Measurements from ENCODE around the gene RBM20.
A peak's percentile ranks its signal among the peaks of the same experiment; 100 is the strongest.
"Not testable (repeated sequence)": the region's sequence is repeated elsewhere in the genome, so short reads cannot be mapped to it uniquely, and the experiment has no call there.

RBM20 gene

DNA sequence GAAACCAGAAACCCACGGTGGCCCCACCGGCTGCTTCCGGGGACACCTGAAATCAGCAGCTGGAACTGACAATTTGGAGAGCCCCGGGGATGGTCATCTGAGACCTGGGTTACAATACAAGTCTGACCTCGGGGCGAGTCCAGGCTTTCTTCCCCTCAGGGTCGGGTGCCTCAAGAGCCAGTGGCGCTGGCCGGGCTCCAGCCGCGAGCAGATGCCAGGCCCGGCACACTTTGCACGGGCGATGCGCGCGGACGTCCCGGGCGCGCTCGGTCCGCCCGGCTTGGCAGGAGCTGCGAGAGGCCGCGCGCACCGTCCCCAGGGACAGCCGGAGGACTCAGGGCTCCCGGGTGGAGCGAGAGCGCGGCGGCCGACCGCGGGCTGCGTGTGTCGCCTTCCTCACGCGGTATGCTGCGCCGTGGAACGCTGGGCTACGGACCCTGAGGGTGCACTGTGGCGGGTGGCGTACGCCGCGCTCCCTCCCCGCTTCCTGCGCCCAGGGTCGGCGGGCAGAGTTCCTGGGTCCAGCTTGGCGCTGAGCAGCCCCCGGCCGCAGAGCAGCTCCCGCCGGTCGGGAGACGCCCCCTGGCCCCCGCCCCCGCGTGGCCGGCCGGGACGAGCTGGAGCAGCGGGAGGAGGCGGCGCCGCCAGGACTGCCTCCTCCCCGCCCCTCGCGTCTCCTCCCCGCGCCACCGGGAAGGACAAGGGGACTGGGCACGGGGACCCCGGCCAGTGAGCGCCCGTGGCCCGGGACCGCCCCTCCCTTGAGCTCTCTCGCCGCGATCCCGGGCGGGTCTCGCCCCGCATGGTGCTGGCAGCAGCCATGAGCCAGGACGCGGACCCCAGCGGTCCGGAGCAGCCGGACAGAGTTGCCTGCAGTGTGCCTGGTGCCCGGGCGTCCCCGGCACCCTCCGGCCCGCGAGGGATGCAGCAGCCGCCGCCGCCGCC, at the start of gene RBM20:
Gene RBM20 (plus strand): TSS at position 684 of the 945 bp plus-strand sequence. CDS start 119 bp downstream, at position 803.
- Histone ChIP-seq H3K36me3 (ENCODE audit: insufficient read depth, insufficient read length, low read length) (no peaks in the 10 kb centered on the region), H3K9ac (ENCODE audit: insufficient read length, low read depth) (peak within 1 kb of the TSS; percentile 76), H3K4me1 (ENCODE audit: insufficient read depth, insufficient read length) (no peaks in the 10 kb centered on the region), H3K4me3 (ENCODE audit: insufficient read length, low read depth) (peak within 1 kb of the TSS; percentile 66), H3K27me3 (ENCODE audit: insufficient read depth, insufficient read length) (peaks cover 50% of the 10 kb centered on the region), H3K9me3 (ENCODE audit: insufficient read depth, low read length) (no peaks in the 10 kb centered on the region)
- TF ChIP-seq YY1 (IDR thresholded peaks at IDR 0.05; ENCODE audit: insufficient read depth, insufficient read length) (no peak), SUZ12 (IDR thresholded peaks at IDR 0.05; ENCODE audit: extremely low read depth, insufficient read depth, insufficient read length) (no peak), ZNF274 (IDR thresholded peaks at IDR 0.05; ENCODE audit: low read depth, low read length) (no peak)
- no peak for DNase-seq (ENCODE audit: low read depth, low spot score)

DNA sequence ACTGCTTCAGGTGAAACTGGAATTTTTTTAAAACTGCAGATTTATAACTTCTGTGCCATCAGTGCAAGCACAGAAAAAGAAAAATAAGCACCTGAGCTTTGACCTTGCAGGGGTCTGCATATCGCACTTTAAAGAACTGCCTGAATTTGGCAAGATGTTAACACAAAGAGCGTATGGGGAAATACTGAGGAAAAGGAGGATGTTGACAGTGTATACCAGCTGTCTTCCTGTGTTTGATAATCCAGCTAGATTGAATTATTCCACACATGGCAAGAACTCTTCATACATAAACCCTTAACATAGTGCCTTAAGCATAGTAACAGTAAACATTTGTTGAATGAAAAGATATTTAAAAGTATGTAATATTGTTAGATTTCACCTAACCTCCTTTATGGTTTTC, 46.7 kb upstream of the RBM20 start:
- TF ChIP-seq YY1 (IDR thresholded peaks at IDR 0.05; ENCODE audit: insufficient read depth, insufficient read length) (no peak), SUZ12 (IDR thresholded peaks at IDR 0.05; ENCODE audit: extremely low read depth, insufficient read depth, insufficient read length) (no peak), ZNF274 (IDR thresholded peaks at IDR 0.05; ENCODE audit: low read depth, low read length) (no peak)

DNA sequence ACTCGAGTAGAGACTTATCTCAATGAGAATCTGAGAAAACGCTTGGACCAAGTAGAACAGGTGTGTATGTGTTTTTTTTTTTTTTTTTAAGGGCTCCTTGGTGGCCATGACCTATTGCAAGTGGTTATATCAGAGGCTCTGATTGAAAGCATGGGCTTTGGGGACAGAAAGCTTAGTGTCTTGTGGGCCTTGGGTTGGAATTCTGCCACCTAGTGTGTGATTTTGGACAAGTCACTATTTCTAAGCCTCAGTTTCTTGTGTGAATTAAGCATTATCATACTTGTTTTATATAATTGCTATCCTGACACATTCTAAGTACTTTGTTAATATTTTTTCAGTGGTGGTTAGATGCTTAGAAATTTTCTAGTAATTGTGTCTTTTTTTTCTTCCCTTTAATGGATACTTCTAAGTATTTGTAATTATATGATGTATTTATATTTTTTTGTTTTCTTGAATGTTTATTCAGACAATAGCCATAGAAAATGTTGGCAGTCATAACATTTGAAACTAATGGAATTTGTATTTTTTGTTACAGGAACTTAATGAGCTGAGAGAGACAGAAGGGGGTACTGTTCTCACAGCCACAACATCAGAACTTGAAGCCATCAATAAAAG, 43.5 kb upstream of the RBM20 start:
- Histone ChIP-seq H3K4me3 (ENCODE audit: insufficient read length, low read depth) (no peak overlapping the region), H3K36me3 (ENCODE audit: insufficient read depth, insufficient read length, low read length) (peaks cover 73% of the 10 kb centered on the region), H3K27me3 (ENCODE audit: insufficient read depth, insufficient read length) (no peaks in the 10 kb centered on the region), H3K9me3 (ENCODE audit: insufficient read depth, low read length) (no peaks in the 10 kb centered on the region), H3K4me1 (ENCODE audit: insufficient read depth, insufficient read length) (no peaks in the 10 kb centered on the region), H3K9ac (ENCODE audit: insufficient read length, low read depth) (no peak overlapping the region)
- no peak for TF ChIP-seq YY1 (IDR thresholded peaks at IDR 0.05; ENCODE audit: insufficient read depth, insufficient read length)
- no peak for TF ChIP-seq SUZ12 (IDR thresholded peaks at IDR 0.05; ENCODE audit: extremely low read depth, insufficient read depth, insufficient read length)
- no peak for TF ChIP-seq ZNF274 (IDR thresholded peaks at IDR 0.05; ENCODE audit: low read depth, low read length)
- DNase-seq (ENCODE audit: low read depth, low spot score) = peak; percentile 51

More for the DNA sequence above, 46.7 kb upstream of the RBM20 start:
- Histone ChIP-seq H3K9ac (ENCODE audit: insufficient read length, low read depth) (no peak overlapping the region), H3K36me3 (ENCODE audit: insufficient read depth, insufficient read length, low read length) (peaks cover 60% of the 10 kb centered on the region), H3K4me3 (ENCODE audit: insufficient read length, low read depth) (no peak overlapping the region), H3K4me1 (ENCODE audit: insufficient read depth, insufficient read length) (no peaks in the 10 kb centered on the region), H3K27me3 (ENCODE audit: insufficient read depth, insufficient read length) (no peaks in the 10 kb centered on the region), H3K9me3 (ENCODE audit: insufficient read depth, low read length) (no peaks in the 10 kb centered on the region)
- DNase-seq (ENCODE audit: low read depth, low spot score) = no peak

DNA sequence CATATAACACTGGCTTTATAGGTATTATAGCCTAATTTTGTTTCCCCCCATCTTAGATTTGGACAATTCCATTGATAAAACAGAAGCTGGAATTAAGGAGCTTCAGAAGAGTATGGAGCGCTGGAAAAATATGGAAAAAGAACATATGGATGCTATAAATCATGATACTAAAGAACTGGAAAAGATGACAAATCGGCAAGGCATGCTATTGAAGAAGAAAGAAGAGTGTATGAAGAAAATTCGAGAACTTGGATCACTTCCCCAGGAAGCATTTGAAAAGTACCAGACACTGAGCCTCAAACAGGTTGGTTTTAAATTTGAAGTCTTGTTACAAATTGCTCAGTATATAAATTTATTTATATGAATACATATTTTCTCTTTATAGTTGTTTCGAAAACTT, 42.6 kb upstream of the RBM20 start:
- H3K36me3 ChIP-seq (ENCODE audit: insufficient read depth, insufficient read length, low read length) = peaks cover 75% of the 10 kb centered on the region

DNA sequence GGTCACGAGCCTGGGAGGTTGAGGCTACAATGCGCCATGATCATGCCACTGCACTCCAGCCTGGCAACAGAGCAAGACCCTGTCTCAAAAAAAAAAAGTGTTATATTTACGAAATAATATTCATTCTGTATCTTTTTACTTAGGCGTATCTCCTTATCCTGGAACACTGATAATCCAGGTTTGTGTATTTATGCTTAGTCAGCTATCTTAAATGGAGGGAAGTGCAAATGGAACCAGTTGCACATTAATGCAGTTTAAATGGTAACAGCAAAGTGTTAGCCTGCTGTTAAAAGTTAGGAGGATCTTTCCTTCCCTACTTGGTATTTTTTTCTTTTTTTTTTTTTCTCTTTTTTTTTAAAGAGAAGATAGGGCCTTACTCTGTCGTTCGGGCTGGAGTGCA, 36.0 kb upstream of the RBM20 start:
- no peaks in the 10 kb centered on the region for H3K27me3 ChIP-seq (ENCODE audit: insufficient read depth, insufficient read length)
- no peak overlapping the region for H3K9ac ChIP-seq (ENCODE audit: insufficient read length, low read depth)
- H3K4me1 ChIP-seq (ENCODE audit: insufficient read depth, insufficient read length) = no peaks in the 10 kb centered on the region
- no peak overlapping the region for H3K4me3 ChIP-seq (ENCODE audit: insufficient read length, low read depth)
- no peaks in the 10 kb centered on the region for H3K9me3 ChIP-seq (ENCODE audit: insufficient read depth, low read length)
- peaks cover 31% of the 10 kb centered on the region for H3K36me3 ChIP-seq (ENCODE audit: insufficient read depth, insufficient read length, low read length)
- no peak for DNase-seq (ENCODE audit: low read depth, low spot score)
- TF ChIP-seq YY1 (IDR thresholded peaks at IDR 0.05; ENCODE audit: insufficient read depth, insufficient read length) (no peak), ZNF274 (IDR thresholded peaks at IDR 0.05; ENCODE audit: low read depth, low read length) (no peak), SUZ12 (IDR thresholded peaks at IDR 0.05; ENCODE audit: extremely low read depth, insufficient read depth, insufficient read length) (no peak)

More for the DNA sequence above, 42.6 kb upstream of the RBM20 start:
- TF ChIP-seq YY1 (IDR thresholded peaks at IDR 0.05; ENCODE audit: insufficient read depth, insufficient read length) = no peak
- TF ChIP-seq ZNF274 (IDR thresholded peaks at IDR 0.05; ENCODE audit: low read depth, low read length) = no peak
- TF ChIP-seq SUZ12 (IDR thresholded peaks at IDR 0.05; ENCODE audit: extremely low read depth, insufficient read depth, insufficient read length) = no peak
- no peaks in the 10 kb centered on the region for H3K9me3 ChIP-seq (ENCODE audit: insufficient read depth, low read length)
- H3K9ac ChIP-seq (ENCODE audit: insufficient read length, low read depth) = no peak overlapping the region
- no peaks in the 10 kb centered on the region for H3K27me3 ChIP-seq (ENCODE audit: insufficient read depth, insufficient read length)
- no peaks in the 10 kb centered on the region for H3K4me1 ChIP-seq (ENCODE audit: insufficient read depth, insufficient read length)
- H3K4me3 ChIP-seq (ENCODE audit: insufficient read length, low read depth) = no peak overlapping the region
- DNase-seq (ENCODE audit: low read depth, low spot score) = no peak

DNA sequence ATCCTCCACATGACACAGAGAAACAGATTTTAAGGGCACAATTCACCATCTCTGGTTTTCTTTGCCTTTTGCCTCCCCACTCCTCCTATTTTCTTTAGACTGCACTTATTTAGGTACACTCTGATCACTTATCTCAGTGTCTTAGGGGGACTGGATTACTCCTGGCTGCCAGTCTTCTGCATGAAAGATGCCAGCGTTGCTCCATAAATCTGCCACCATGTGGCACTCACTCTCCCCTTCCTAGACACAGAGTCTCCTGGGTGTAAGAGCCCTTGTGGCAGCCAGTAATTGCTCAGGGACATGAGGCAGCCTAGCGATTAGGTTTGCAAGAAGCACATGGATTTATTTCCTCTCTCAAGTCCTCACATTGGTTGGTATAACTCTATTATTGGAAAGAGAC, 34.5 kb upstream of the RBM20 start:
- no peak for DNase-seq (ENCODE audit: low read depth, low spot score)
- peaks cover 19% of the 10 kb centered on the region for H3K36me3 ChIP-seq (ENCODE audit: insufficient read depth, insufficient read length, low read length)
- H3K4me3 ChIP-seq (ENCODE audit: insufficient read length, low read depth) = no peak overlapping the region
- H3K27me3 ChIP-seq (ENCODE audit: insufficient read depth, insufficient read length) = no peaks in the 10 kb centered on the region
- TF ChIP-seq ZNF274 (IDR thresholded peaks at IDR 0.05; ENCODE audit: low read depth, low read length) = no peak
- TF ChIP-seq YY1 (IDR thresholded peaks at IDR 0.05; ENCODE audit: insufficient read depth, insufficient read length) = no peak
- TF ChIP-seq SUZ12 (IDR thresholded peaks at IDR 0.05; ENCODE audit: extremely low read depth, insufficient read depth, insufficient read length) = no peak
- no peak overlapping the region for H3K9ac ChIP-seq (ENCODE audit: insufficient read length, low read depth)
- no peaks in the 10 kb centered on the region for H3K4me1 ChIP-seq (ENCODE audit: insufficient read depth, insufficient read length)
- H3K9me3 ChIP-seq (ENCODE audit: insufficient read depth, low read length) = no peaks in the 10 kb centered on the region

DNA sequence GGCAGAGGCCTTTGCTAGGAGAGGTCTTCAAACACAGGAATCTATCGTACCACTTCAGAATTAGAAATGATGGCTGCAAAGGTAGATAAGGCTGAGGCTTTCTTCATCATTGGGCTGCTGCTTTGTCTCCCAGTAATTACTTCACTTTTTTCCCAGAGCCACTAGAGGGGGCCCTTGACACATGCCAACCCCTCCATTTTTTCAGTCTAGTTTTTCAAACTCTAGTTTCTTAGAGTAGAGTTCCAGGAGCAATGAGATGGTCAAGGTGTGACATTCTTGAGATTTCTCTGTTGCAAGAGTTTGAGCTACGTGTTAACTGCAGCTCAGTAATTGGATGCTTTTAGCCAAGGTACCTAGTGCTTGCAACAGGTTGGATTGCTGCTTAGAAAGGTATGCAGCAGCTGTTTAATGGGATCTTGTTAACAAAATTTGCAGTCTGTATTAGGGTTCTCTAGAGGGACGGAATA, 33.8 kb upstream of the RBM20 start:
- H3K9me3 ChIP-seq (ENCODE audit: insufficient read depth, low read length) = no peaks in the 10 kb centered on the region
- peak; percentile 23 for DNase-seq (ENCODE audit: low read depth, low spot score)
- TF ChIP-seq YY1 (IDR thresholded peaks at IDR 0.05; ENCODE audit: insufficient read depth, insufficient read length) = no peak
- TF ChIP-seq ZNF274 (IDR thresholded peaks at IDR 0.05; ENCODE audit: low read depth, low read length) = no peak
- no peak for TF ChIP-seq SUZ12 (IDR thresholded peaks at IDR 0.05; ENCODE audit: extremely low read depth, insufficient read depth, insufficient read length)
- H3K27me3 ChIP-seq (ENCODE audit: insufficient read depth, insufficient read length) = no peaks in the 10 kb centered on the region
- H3K4me1 ChIP-seq (ENCODE audit: insufficient read depth, insufficient read length) = no peaks in the 10 kb centered on the region
- no peak overlapping the region for H3K4me3 ChIP-seq (ENCODE audit: insufficient read length, low read depth)
- peaks cover 13% of the 10 kb centered on the region for H3K36me3 ChIP-seq (ENCODE audit: insufficient read depth, insufficient read length, low read length)
- no peak overlapping the region for H3K9ac ChIP-seq (ENCODE audit: insufficient read length, low read depth)

DNA sequence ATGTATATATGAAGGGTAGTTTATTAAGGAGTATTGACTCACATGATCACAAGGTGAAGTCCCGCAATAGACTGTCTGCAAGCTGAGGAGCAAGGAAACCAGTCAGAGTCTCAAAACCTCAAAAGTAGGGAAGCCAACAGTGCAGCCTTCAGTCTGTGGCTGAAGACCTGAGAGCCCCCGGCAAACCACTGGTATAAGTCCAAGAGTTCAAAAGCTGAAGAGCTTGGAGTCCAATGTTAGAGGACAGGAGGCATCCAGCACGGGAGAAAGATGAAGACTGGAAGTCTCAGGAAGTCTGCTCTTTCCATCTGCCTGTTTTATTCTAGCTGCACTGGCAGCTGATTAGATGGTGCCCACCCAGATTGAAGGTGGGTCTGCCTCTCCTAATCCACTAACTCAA, 33.4 kb upstream of the RBM20 start:
- H3K9me3 ChIP-seq (ENCODE audit: insufficient read depth, low read length); H3K4me1 ChIP-seq (ENCODE audit: insufficient read depth, insufficient read length); H3K4me3 ChIP-seq (ENCODE audit: insufficient read length, low read depth); DNase-seq (ENCODE audit: low read depth, low spot score); H3K27me3 ChIP-seq (ENCODE audit: insufficient read depth, insufficient read length); H3K9ac ChIP-seq (ENCODE audit: insufficient read length, low read depth); H3K36me3 ChIP-seq (ENCODE audit: insufficient read depth, insufficient read length, low read length): not testable (repeated sequence)

Measured in NT2/D1 (cell line).